ENCODE data around the gene TMEM190. TPM values are rescaled to one million over a fixed set of nuclear protein-coding genes. Genes with fewer than 3 reads are reported as not detected.
"Not testable (repeated sequence)": the region's sequence is repeated elsewhere in the genome, so short reads cannot be mapped to it uniquely, and the experiment has no call there.

The TMEM190 gene
- 2.2 to 2.4 TPM (median 2.4 TPM) in 3 replicates for total RNA-seq

- Mint-ChIP-seq H3K4me1 (peaks cover 35% of the 10 kb centered on the region), H3K9me3 (no peaks in the 10 kb centered on the region), H3K27me3 (ENCODE audit: low read depth) (peaks cover 39% of the 10 kb centered on the region), H3K4me3 (peak within 1 kb of the TSS; percentile 39), H3K27ac (peak within 1 kb of the TSS; percentile 86), H3K36me3 (no peaks in the 10 kb centered on the region)
- no peak for DNase-seq (ENCODE audit: low spot score in 2 of 2, unreplicated experiment in 2 of 2)
- TF ChIP-seq CTCF (IDR thresholded peaks at IDR 0.05; ENCODE audit: unreplicated experiment) = no peak
Measured at GRCh38 chr19:55376241-55376933, at the start of gene TMEM190. Gene TMEM190, plus strand, starts transcription at chr19:55376826. Its CDS starts 28 bp downstream, at chr19:55376854.

- not testable (repeated sequence) for H3K9me3 Mint-ChIP-seq; H3K27ac Mint-ChIP-seq; H3K36me3 Mint-ChIP-seq; DNase-seq (ENCODE audit: low spot score in 2 of 2, unreplicated experiment in 2 of 2); H3K4me1 Mint-ChIP-seq; H3K27me3 Mint-ChIP-seq (ENCODE audit: low read depth); H3K4me3 Mint-ChIP-seq
Measured at GRCh38 chr19:55328774-55329318, 47.8 kb upstream of the TMEM190 start.

GRCh38 chr19:55329791-55330190 is 46.8 kb upstream of the TMEM190 start:
- not testable (repeated sequence) for H3K27me3 Mint-ChIP-seq (ENCODE audit: low read depth); DNase-seq (ENCODE audit: low spot score in 2 of 2, unreplicated experiment in 2 of 2); H3K4me1 Mint-ChIP-seq; H3K9me3 Mint-ChIP-seq; H3K4me3 Mint-ChIP-seq; H3K36me3 Mint-ChIP-seq; H3K27ac Mint-ChIP-seq

- TF ChIP-seq CTCF (IDR thresholded peaks at IDR 0.05; ENCODE audit: unreplicated experiment) = no peak
- Mint-ChIP-seq H3K4me1 (peaks cover 4% of the 10 kb centered on the region), H3K36me3 (no peaks in the 10 kb centered on the region), H3K9me3 (no peaks in the 10 kb centered on the region), H3K27ac (no peak overlapping the region), H3K27me3 (ENCODE audit: low read depth) (no peaks in the 10 kb centered on the region), H3K4me3 (no peak overlapping the region)
- no peak for DNase-seq (ENCODE audit: low spot score in 2 of 2, unreplicated experiment in 2 of 2)
Measured at GRCh38 chr19:55333870-55334269, 42.8 kb upstream of the TMEM190 start.

GRCh38 chr19:55336101-55336500 is 40.5 kb upstream of the TMEM190 start:
- Mint-ChIP-seq H3K36me3 (no peaks in the 10 kb centered on the region), H3K27me3 (ENCODE audit: low read depth) (no peaks in the 10 kb centered on the region), H3K9me3 (no peaks in the 10 kb centered on the region), H3K27ac (no peak overlapping the region), H3K4me3 (no peak overlapping the region), H3K4me1 (peaks cover 10% of the 10 kb centered on the region)
- no peak for TF ChIP-seq CTCF (IDR thresholded peaks at IDR 0.05; ENCODE audit: unreplicated experiment)
- DNase-seq (ENCODE audit: low spot score in 2 of 2, unreplicated experiment in 2 of 2) = no peak

- no peaks in the 10 kb centered on the region for H3K27me3 Mint-ChIP-seq (ENCODE audit: low read depth)
- TF ChIP-seq CTCF (IDR thresholded peaks at IDR 0.05; ENCODE audit: unreplicated experiment) = no peak
- H3K4me1 Mint-ChIP-seq = peaks cover 15% of the 10 kb centered on the region
- H3K27ac Mint-ChIP-seq = peak within 1 kb of the TSS; percentile 99
- DNase-seq (ENCODE audit: low spot score in 2 of 2, unreplicated experiment in 2 of 2) = peak; percentile 100
- H3K36me3 Mint-ChIP-seq = peaks cover 11% of the 10 kb centered on the region
- H3K4me3 Mint-ChIP-seq = peak within 1 kb of the TSS; percentile 86
- H3K9me3 Mint-ChIP-seq = no peaks in the 10 kb centered on the region
Measured at GRCh38 chr19:55339105-55339888, 37.3 kb upstream of the TMEM190 start, which contains the start of gene KMT5C. Gene KMT5C, plus strand, starts transcription at chr19:55339876. Its CDS starts 2,061 bp downstream, at chr19:55341937.
